Erythroblast (primary cell): ENCODE results near the gene ADAM22.
A peak's percentile ranks its signal among the peaks of the same experiment; 100 is the strongest.

Source experiments
- DNase-seq, 2 experiments: peaks; one replicate each; lab custom pipeline; 2025; lab: John Stamatoyannopoulos, UW
- GATA1 ChIP-seq: IDR thresholded peaks from 2 replicates; pipeline ENCODE4 v1.6.1; 2011; ENCODE audit warnings: low read depth, mild to moderate bottlenecking, control low read depth, low read length, moderate library complexity
- POLR2A ChIP-seq: IDR thresholded peaks from 2 replicates; pipeline ENCODE4 v1.6.1; 2011; ENCODE audit warnings: mild to moderate bottlenecking, low read length

ADAM22 gene

GRCh38 chr7:88200789-88201188, 266.7 kb downstream of the ADAM22 start:
- TF ChIP-seq POLR2A, result no peak
- no peak for DNase-seq

GRCh38 chr7:88201305-88201704, 267.3 kb downstream of the ADAM22 start:
- no peak for TF ChIP-seq GATA1
- no peak for TF ChIP-seq POLR2A
- no peak for DNase-seq

- TF ChIP-seq GATA1, result no peak
- TF ChIP-seq POLR2A, result no peak
- peak in 1 of 2 experiments; percentile 11 for DNase-seq
Measured at GRCh38 chr7:88202278-88202677, 268.2 kb downstream of the ADAM22 start.

- TF ChIP-seq POLR2A (no peak), GATA1 (no peak)
- peak in 1 of 2 experiments; percentile 13 for DNase-seq
Measured at GRCh38 chr7:88202799-88203198, 268.7 kb downstream of the ADAM22 start.

GRCh38 chr7:88203401-88203800, 269.4 kb downstream of the ADAM22 start:
- DNase-seq, result no peak
- no peak for TF ChIP-seq POLR2A
- no peak for TF ChIP-seq GATA1

- TF ChIP-seq POLR2A (no peak), GATA1 (no peak)
Measured at GRCh38 chr7:88204525-88205110, 270.6 kb downstream of the ADAM22 start.

GRCh38 chr7:88205179-88205578, 271.1 kb downstream of the ADAM22 start:
- TF ChIP-seq GATA1 (peak; percentile 11), POLR2A (no peak)

More at GRCh38 chr7:88204525-88205110, 270.6 kb downstream of the ADAM22 start:
- DNase-seq, result peak; percentile 73

GRCh38 chr7:88206254-88206653, 272.2 kb downstream of the ADAM22 start:
- TF ChIP-seq GATA1 (no peak), POLR2A (no peak)
- peak in 1 of 2 experiments; percentile 30 for DNase-seq

More at GRCh38 chr7:88205179-88205578, 271.1 kb downstream of the ADAM22 start:
- peak; percentile 75 to 88 for DNase-seq

- TF ChIP-seq POLR2A, result no peak
- TF ChIP-seq GATA1, result no peak
- DNase-seq, result no peak
Measured at GRCh38 chr7:88208521-88208920, 274.5 kb downstream of the ADAM22 start.

- DNase-seq, result no peak
- TF ChIP-seq POLR2A (no peak), GATA1 (no peak)
Measured at GRCh38 chr7:88212918-88213317, 278.9 kb downstream of the ADAM22 start.

- TF ChIP-seq GATA1, result no peak
- TF ChIP-seq POLR2A, result no peak
- no peak for DNase-seq
Measured at GRCh38 chr7:88214456-88214855, 280.4 kb downstream of the ADAM22 start.

GRCh38 chr7:88215295-88215694, 281.2 kb downstream of the ADAM22 start:
- TF ChIP-seq POLR2A (no peak), GATA1 (no peak)
- DNase-seq, result peak in 1 of 2 experiments; percentile 11

- DNase-seq, result no peak
- no peak for TF ChIP-seq POLR2A
- TF ChIP-seq GATA1, result no peak
Measured at GRCh38 chr7:88216276-88216675, 282.2 kb downstream of the ADAM22 start.

- peak; percentile 72 to 88 for DNase-seq
- TF ChIP-seq GATA1 (no peak), POLR2A (no peak)
Measured at GRCh38 chr7:88217675-88218428, 283.8 kb downstream of the ADAM22 start.

- no peak for DNase-seq
- TF ChIP-seq POLR2A, result no peak
Measured at GRCh38 chr7:88218429-88218745, 284.3 kb downstream of the ADAM22 start.
